Left ventricle myocardium inferior (tissue), 1 donor: Measurements from ENCODE around the gene EEIG1. TPM values are rescaled to one million over a fixed set of nuclear protein-coding genes. Genes with fewer than 3 reads are reported as not detected.

Source experiments
- DNase-seq: peaks from one replicate; pipeline ENCODE4 v3.0.0-alpha.2; 2020
- H3K27ac ChIP-seq: fragments of 200-600 bp; replicated peaks from 2 replicates; pipeline ENCODE4 v1.8.0; 2021
- H3K27me3 ChIP-seq: fragments of 200-600 bp; 2 replicates; pipeline ENCODE4 v1.8.0; 2021; ENCODE audit warnings: low read depth
- H3K36me3 ChIP-seq: fragments of 200-600 bp; 2 replicates; pipeline ENCODE4 v1.8.0; 2021
- H3K4me1 ChIP-seq: fragments of 200-600 bp; 2 replicates; pipeline ENCODE4 v1.8.0; 2021
- H3K4me3 ChIP-seq: fragments of 200-600 bp; 2 replicates; pipeline ENCODE4 v1.8.0; 2021; ENCODE audit warnings: mild to moderate bottlenecking, moderate library complexity
- H3K9me3 ChIP-seq: fragments of 200-600 bp; replicated peaks from 2 replicates; pipeline ENCODE4 v1.8.0; 2021
- intact Hi-C: fragments of 100-400 bp; cut with micrococcal nuclease; formaldehyde crosslinking; loops from one replicate; pipeline ENCODE4 v1.11.0; 2022
- total RNA-seq: library from RNA; stranded (reverse); fragmentation: NEBNext Ultra II Directional; extraction: Animal tissue kit (Norgen Biotek cat#: 25700); gene quantifications from one replicate; pipeline ENCODE4 v1.2.1, GENCODE V29; 2021
- TF ChIP-seq, protein P1 (sequence below): fragments of 200-600 bp; IDR thresholded peaks from 2 replicates; pipeline ENCODE4 v1.8.0; 2021; ENCODE audit warnings: antibody characterized with exemption, mild to moderate bottlenecking, borderline replicate concordance
- donor health status: DM: no; HTN: yes; CAD: no; lungs with severe emphysema.

The EEIG1 gene
- total RNA-seq, 1 donor from 2014 or later = 20.7 TPM

DNA sequence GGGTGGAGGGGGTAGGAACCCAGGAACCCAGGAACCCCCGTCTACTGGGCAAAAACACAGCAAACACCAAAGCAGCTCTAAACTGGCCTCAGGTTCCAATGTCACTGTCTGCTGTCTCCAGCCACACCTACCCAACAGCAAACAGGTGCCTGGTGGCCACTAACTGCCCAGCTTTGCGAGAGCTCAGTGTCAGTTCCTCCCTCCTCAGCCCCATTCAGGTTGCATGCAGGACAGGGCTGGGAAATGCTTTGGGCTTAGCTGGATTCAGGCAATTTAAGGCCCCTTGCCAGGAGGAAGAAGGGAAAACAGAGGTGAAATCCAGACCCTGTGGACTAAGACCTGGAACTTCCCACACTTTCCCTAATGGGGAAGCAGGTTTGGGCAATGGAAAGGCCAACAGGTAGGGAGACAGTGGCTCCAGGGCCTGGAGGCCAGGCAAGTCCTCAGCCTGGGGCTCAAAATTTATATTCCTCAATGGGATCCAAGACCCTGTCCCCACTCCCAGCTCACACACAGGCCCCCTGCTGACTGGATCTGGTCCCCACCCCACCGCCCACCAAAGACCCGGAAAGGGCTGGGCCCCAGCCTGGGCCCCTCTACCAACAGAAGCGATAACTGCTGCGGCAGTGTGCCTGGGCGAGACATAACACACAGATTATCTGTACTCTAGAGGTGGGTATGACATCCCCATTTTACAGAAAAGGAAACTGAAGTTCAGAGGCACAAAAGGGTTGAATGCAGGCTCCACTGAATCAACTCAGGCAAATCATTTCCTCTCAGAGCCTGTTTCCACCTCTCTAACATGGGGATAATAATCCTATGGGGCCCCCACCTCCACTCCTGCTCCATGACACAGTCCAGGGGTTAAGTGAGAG lies 3.5 kb downstream of the EEIG1 start:
- Histone ChIP-seq H3K4me1 (peaks cover 92% of the 10 kb centered on the region), H3K27ac (peak overlapping the region; percentile 95), H3K4me3 (peak overlapping the region; percentile 91), H3K36me3 (no peaks in the 10 kb centered on the region), H3K27me3 (no peaks in the 10 kb centered on the region), H3K9me3 (no peaks in the 10 kb centered on the region)
- no peak for DNase-seq
- TF ChIP-seq, protein P1, sequence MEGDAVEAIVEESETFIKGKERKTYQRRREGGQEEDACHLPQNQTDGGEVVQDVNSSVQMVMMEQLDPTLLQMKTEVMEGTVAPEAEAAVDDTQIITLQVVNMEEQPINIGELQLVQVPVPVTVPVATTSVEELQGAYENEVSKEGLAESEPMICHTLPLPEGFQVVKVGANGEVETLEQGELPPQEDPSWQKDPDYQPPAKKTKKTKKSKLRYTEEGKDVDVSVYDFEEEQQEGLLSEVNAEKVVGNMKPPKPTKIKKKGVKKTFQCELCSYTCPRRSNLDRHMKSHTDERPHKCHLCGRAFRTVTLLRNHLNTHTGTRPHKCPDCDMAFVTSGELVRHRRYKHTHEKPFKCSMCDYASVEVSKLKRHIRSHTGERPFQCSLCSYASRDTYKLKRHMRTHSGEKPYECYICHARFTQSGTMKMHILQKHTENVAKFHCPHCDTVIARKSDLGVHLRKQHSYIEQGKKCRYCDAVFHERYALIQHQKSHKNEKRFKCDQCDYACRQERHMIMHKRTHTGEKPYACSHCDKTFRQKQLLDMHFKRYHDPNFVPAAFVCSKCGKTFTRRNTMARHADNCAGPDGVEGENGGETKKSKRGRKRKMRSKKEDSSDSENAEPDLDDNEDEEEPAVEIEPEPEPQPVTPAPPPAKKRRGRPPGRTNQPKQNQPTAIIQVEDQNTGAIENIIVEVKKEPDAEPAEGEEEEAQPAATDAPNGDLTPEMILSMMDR = no peak
- intact Hi-C loops = no loop called here

DNA sequence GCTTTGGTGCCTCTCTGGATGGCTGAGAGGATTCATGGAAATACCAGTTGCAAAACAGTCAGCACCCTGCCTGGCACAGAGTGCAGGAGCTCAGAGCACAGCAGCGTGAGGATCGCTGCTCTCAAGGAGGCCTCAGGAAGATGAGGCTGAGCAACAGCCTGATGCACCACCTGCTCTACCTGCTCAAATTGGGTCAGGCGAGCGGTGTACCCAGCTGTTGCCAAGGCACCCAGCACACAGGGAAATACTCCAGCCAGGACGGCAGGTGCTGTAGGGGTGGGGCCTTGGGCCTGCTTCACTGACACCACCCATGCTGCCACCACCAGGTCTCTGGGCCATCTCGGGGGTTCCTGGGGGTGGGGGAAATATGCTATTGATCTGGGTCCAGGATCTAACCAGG lies 4.3 kb downstream of the EEIG1 start:
- Histone ChIP-seq H3K36me3 (no peaks in the 10 kb centered on the region), H3K27ac (peak overlapping the region; percentile 95), H3K4me3 (peak overlapping the region; percentile 91), H3K27me3 (no peaks in the 10 kb centered on the region), H3K9me3 (no peaks in the 10 kb centered on the region), H3K4me1 (peaks cover 92% of the 10 kb centered on the region)
- TF ChIP-seq, protein P1 = no peak
- DNase-seq = no peak
- intact Hi-C loops = no loop called here

DNA sequence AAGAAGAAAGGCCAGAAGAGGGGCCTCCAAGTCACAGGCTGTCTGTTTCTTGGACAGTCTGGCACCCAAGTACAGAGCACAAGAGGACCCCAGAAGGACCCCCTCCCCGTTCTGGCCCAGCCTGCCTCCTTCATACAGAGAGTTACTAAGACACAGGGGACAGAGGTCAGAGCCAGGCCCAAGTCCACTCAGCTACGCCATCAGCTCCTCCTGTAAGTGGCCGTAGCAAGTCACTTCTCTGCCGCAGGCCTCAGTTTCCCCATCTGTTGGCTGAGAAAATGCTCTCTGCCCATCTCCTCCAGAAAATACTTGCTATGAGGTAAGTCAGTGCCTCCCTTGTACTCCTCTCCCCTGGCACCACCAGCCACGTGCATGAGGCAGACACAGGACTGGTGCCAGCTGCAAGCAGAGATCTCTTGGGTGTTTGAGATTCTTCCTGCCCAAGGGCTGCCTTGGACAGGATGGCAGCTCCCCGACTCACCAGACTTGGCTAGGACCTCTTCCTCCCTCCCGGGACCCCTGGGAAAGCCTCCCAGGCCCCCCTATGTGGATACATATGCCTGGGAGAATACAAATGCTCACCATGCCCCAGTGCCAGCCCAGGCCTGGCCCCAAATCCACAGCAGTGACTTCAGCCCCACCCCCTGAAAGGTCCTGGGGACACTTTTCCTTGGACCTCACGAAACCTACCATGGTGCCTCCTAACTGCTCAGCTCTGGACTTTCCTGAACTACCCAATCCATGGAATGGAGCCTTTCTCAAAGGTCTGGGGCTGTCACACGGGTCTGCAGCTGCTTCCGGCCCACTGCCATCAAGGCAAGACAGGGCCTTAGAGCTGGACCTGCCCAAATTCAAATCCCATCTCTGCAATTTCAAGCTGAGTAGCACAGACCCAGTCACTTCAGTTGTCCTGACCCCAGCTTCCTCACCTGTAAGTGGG lies 5.1 kb downstream of the EEIG1 start:
- H3K4me1 ChIP-seq = peaks cover 97% of the 10 kb centered on the region
- no peaks in the 10 kb centered on the region for H3K27me3 ChIP-seq
- peak overlapping the region; percentile 95 for H3K27ac ChIP-seq
- peak overlapping the region; percentile 11 for H3K4me3 ChIP-seq
- no peaks in the 10 kb centered on the region for H3K36me3 ChIP-seq
- intact Hi-C loops = no loop called here
- DNase-seq = no peak
- H3K9me3 ChIP-seq = no peaks in the 10 kb centered on the region
- TF ChIP-seq, protein P1 = no peak

DNA sequence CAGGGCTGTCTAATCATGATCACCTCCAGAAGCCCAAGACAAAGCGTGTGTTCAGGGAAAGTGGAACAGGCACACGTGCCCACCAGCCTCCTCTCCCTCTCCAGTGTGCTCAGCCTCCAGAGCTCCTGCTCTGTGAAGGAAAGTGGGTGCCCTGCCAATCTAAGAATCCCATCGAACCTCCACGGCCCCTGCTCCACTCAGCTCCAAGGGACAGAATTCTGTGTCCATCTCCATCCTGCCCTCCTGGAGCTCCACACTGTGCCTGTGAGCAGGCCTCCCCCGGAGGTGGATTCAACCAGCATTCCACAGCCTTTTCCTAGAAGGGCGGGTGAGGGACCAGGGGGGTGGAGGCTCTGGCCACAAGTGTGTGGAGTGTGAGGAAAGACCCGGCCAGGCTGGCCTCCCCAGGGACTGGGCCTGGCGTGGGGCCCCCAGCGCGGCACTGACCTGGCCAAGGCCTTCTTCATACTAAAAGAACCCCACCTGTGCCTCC lies 6.0 kb downstream of the EEIG1 start:
- TF ChIP-seq, protein P1 = no peak

DNA sequence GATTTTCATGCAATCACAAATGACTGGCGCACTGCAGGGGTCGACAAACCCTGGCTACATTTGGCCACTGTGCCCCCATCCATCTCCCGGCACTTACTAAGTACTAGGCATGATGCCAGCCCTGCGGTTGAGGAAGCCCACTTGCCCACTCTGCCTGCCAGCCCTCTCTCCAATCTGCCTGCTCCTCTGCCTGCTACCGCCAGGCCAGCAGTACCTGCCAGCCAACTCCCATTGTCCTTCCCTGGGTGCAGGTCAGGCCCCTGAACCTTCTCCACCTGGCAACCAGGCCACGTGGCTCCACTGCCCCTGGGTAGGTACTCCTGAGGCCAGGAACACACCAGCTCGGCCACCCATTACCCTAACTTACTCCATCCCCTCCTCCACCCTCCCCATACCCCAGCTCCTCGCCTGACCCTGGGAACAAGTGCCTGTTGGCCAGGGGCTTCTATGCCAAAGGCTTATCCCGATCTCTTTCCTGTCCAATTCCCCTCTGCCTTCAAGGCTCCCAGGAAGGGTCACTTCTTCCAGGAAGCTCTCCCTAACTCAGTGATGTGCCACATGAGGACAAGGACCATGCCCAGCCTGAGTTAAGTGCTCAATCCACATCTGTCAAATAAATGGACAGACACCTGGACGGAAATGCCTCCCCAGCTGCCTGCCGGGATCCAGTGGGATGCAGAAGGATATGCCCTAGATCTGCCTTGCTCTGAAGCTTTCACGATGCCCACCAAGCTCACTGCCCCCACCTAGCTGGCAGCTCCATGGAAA lies 6.6 kb downstream of the EEIG1 start:
- TF ChIP-seq, protein P1 = no peak
- Histone ChIP-seq H3K4me3 (peak overlapping the region; percentile 2), H3K4me1 (peaks cover 100% of the 10 kb centered on the region), H3K36me3 (no peaks in the 10 kb centered on the region), H3K9me3 (no peaks in the 10 kb centered on the region), H3K27ac (peak overlapping the region; percentile 95), H3K27me3 (no peaks in the 10 kb centered on the region)
- intact Hi-C loops = no loop called here
- no peak for DNase-seq

More for the DNA sequence above, 6.0 kb downstream of the EEIG1 start:
- Histone ChIP-seq H3K4me3 (peak overlapping the region; percentile 11), H3K4me1 (peaks cover 100% of the 10 kb centered on the region), H3K9me3 (no peaks in the 10 kb centered on the region), H3K27me3 (no peaks in the 10 kb centered on the region), H3K27ac (peak overlapping the region; percentile 95), H3K36me3 (no peaks in the 10 kb centered on the region)
- no peak for DNase-seq
- intact Hi-C loops = no loop called here
